Epithelial cell of esophagus (primary cell): Measurements from ENCODE around the gene UBIAD1.
A peak's percentile ranks its signal among the peaks of the same experiment; 100 is the strongest.
"Not testable (repeated sequence)": the region's sequence is repeated elsewhere in the genome, so short reads cannot be mapped to it uniquely, and the experiment has no call there.

ENCODE experiments used
- DNase-seq: peaks from one replicate; pipeline ENCODE4 v3.0.0; 2010; ENCODE audit warnings: low read depth
- H3K4me3 ChIP-seq: 2 replicates; pipeline ENCODE4 v1.5.1; 2011; ENCODE audit warnings: mild to moderate bottlenecking, low read length, control low read depth
- CTCF ChIP-seq: IDR thresholded peaks from 2 replicates; pipeline ENCODE4 v1.5.1; 2011; ENCODE audit warnings: low read depth, mild to moderate bottlenecking, low read length, control low read depth, inconsistent platforms; ENCODE audit not compliant: insufficient read depth; ENCODE audit errors: missing control alignments

The UBIAD1 gene

GRCh38 chr1:11262171-11263049 lies 10.6 kb upstream of the UBIAD1 start, which contains the start of gene MTOR:
Gene MTOR (minus strand): TSS chr1:11262551. CDS start chr1:11259409, 3,142 bp downstream.
- peak; percentile 17 for TF ChIP-seq CTCF

GRCh38 chr1:11266268-11267074 lies 6.5 kb upstream of the UBIAD1 start:
- no peak for TF ChIP-seq CTCF
- DNase-seq, result no peak
- no peak overlapping the region for H3K4me3 ChIP-seq

More at GRCh38 chr1:11262171-11263049, 10.6 kb upstream of the UBIAD1 start, which contains the start of gene MTOR:
- peak; percentile 100 for DNase-seq
- peak within 1 kb of the TSS; percentile 88 for H3K4me3 ChIP-seq

- H3K4me3 ChIP-seq, result not testable (repeated sequence)
- DNase-seq, result peak; percentile 79
Observed at GRCh38 chr1:11267350-11268337, 5.4 kb upstream of the UBIAD1 start.

GRCh38 chr1:11272544-11272831 lies 510 bp upstream of the UBIAD1 start:
- H3K4me3 ChIP-seq, result no peak overlapping the region
- no peak for TF ChIP-seq CTCF
- no peak for DNase-seq

- no peak for TF ChIP-seq CTCF
- peak; percentile 7 for DNase-seq
- peak overlapping the region; percentile 74 for H3K4me3 ChIP-seq
Observed at GRCh38 chr1:11273595-11274234, 717 bp downstream of the UBIAD1 start.

GRCh38 chr1:11279152-11279551 lies 6.2 kb downstream of the UBIAD1 start:
- TF ChIP-seq CTCF, result no peak
- H3K4me3 ChIP-seq, result no peak overlapping the region
- DNase-seq, result no peak
